Activated CD8-positive, alpha-beta T cell treated with anti-CD3 and anti-CD28 coated beads for 36 hours (primary cell): ENCODE data around the gene PRPF6. TPM values are rescaled to one million over a fixed set of nuclear protein-coding genes. Genes with fewer than 3 reads are reported as not detected.

Experiments
- ATAC-seq: fragments of 200-7000 bp; cut with Tn5 transposase; one replicate; pipeline ENCODE4 v1.10.0; 2021; ENCODE audit warnings: mild to moderate bottlenecking, moderate library complexity
- CTCF ChIA-PET: fragments of 350-600 bp; sonication (Branson Sonifier 250); formaldehyde crosslinking; loops from one replicate; lab custom pipeline; 2021; ENCODE audit warnings: antibody characterized with exemption; lab: Charles Lee
- POLR2A ChIA-PET: fragments of 350-600 bp; sonication (Branson Sonifier 250); formaldehyde crosslinking; loops from one replicate; lab custom pipeline; 2021; ENCODE audit warnings: antibody characterized with exemption; lab: Charles Lee
- DNase-seq: peaks from one replicate; pipeline ENCODE4 v3.0.0-alpha.2; 2020
- H3K27ac Mint-ChIP-seq: one replicate; pipeline ENCODE4 v1.8.0; 2021; ENCODE audit warnings: mild to moderate bottlenecking, mixed read lengths
- H3K27me3 Mint-ChIP-seq: one replicate; pipeline ENCODE4 v1.8.0; 2021; ENCODE audit warnings: mixed read lengths
- H3K36me3 Mint-ChIP-seq: one replicate; pipeline ENCODE4 v1.8.0; 2021; ENCODE audit warnings: low read depth, mixed read lengths
- H3K4me1 Mint-ChIP-seq: one replicate; pipeline ENCODE4 v1.8.0; 2021; ENCODE audit warnings: low read depth, mixed read lengths
- H3K4me3 Mint-ChIP-seq: one replicate; pipeline ENCODE4 v1.8.0; 2021; ENCODE audit warnings: mild to moderate bottlenecking, moderate library complexity, mixed read lengths
- H3K9me3 Mint-ChIP-seq: one replicate; pipeline ENCODE4 v1.8.0; 2021; ENCODE audit warnings: mixed read lengths
- intact Hi-C: fragments of 100-400 bp; cut with micrococcal nuclease; formaldehyde crosslinking; loops from one replicate; pipeline ENCODE4 v1.10.0; 2022
- total RNA-seq, 2 experiments: library from RNA; stranded (reverse); gene quantifications; one replicate each; pipeline ENCODE4 v1.2.3, GENCODE V29; 2021
- TF ChIP-seq, protein P1 (sequence below): fragments of 200-600 bp; IDR thresholded peaks from one replicate; pipeline ENCODE4 v1.8.0; 2022; ENCODE audit warnings: antibody characterized with exemption, mild to moderate bottlenecking

The PRPF6 gene
- total RNA-seq, 2 experiments from 2014 or later = 53.0 to 55.5 TPM

DNA sequence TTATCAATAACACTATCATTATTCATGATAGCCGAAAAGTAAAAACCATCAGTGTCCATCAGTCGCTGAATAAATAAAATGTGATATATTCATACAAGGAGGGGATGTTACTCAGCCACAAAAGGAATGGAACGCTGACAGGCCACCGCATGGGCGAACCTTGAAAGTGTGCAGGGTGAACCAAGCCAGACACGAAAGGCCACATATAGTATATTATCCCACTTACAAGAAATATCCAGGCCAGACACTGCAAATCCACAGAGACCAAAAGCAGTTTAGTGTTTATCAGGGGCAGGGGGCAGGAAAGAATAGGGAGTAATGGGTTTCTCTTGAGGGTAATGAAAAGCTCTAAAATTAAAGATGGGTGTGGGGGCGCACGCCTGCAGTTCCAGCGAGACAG lies 62.8 kb downstream of the PRPF6 start:
- DNase-seq (no peak), ATAC-seq (no peak)
- no peak overlapping the region for H3K27ac Mint-ChIP-seq
- peak overlapping the region; percentile 53 for H3K4me3 Mint-ChIP-seq
- H3K27me3 Mint-ChIP-seq = peaks cover 24% of the 10 kb centered on the region
- no peaks in the 10 kb centered on the region for H3K9me3 Mint-ChIP-seq
- H3K36me3 Mint-ChIP-seq = no peaks in the 10 kb centered on the region
- CTCF ChIA-PET = interaction anchor here (0.8 to 1.5 kb wide), 3 partner anchors 10 to 26 kb away, joined by 3 to 5 read pairs (median 3); no protein-coding TSS in a partner anchor
- intact Hi-C loops = no loop called here
- TF ChIP-seq, protein P1, sequence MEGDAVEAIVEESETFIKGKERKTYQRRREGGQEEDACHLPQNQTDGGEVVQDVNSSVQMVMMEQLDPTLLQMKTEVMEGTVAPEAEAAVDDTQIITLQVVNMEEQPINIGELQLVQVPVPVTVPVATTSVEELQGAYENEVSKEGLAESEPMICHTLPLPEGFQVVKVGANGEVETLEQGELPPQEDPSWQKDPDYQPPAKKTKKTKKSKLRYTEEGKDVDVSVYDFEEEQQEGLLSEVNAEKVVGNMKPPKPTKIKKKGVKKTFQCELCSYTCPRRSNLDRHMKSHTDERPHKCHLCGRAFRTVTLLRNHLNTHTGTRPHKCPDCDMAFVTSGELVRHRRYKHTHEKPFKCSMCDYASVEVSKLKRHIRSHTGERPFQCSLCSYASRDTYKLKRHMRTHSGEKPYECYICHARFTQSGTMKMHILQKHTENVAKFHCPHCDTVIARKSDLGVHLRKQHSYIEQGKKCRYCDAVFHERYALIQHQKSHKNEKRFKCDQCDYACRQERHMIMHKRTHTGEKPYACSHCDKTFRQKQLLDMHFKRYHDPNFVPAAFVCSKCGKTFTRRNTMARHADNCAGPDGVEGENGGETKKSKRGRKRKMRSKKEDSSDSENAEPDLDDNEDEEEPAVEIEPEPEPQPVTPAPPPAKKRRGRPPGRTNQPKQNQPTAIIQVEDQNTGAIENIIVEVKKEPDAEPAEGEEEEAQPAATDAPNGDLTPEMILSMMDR = no peak
- POLR2A ChIA-PET = interaction anchor here (1.0 to 1.4 kb wide), 2 partner anchors 17 to 30 kb away, joined by 3 to 4 read pairs; no protein-coding TSS in a partner anchor
- peaks cover 27% of the 10 kb centered on the region for H3K4me1 Mint-ChIP-seq

DNA sequence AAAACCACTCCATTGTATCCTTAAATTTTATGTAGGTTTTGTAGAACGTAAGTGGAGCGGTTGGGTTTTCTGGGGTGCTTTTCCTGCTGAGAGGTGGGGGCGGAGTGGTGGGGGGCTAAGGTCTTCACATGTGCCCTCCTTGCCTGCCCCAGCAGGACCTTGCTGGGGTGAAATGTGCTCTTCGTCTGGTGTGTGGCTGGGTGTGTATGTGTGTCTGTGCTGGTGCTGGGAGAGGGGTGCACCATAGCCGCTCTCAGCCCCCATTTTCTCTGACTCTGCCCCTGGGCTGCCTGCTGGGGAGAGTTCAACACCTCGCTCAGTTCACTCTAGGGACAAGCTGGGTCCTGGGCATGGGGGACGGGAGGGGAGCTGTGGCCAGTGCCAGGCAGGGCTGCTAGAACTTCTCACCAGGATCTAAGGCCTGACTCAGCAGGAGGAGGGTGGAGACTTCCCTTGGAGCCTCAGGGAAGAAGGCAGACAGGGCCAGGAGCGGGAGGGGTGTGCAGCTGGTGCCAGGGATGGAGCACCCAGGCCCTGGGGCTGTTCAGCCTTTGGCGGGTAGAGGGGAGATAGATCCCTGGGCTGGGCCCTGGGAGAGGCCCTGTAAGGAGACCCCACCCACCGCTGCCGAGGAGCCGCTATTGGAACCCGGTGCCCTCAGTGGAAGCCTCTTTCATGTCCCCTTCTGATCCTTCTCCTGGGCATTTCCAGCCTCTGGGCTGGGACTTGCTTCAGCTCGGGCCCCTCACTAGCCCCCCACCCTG lies 63.7 kb downstream of the PRPF6 start:
- Mint-ChIP-seq H3K36me3 (no peaks in the 10 kb centered on the region), H3K9me3 (no peaks in the 10 kb centered on the region), H3K4me1 (peaks cover 21% of the 10 kb centered on the region), H3K27me3 (peaks cover 26% of the 10 kb centered on the region), H3K27ac (no peak overlapping the region), H3K4me3 (no peak overlapping the region)
- intact Hi-C loops = no loop called here
- CTCF ChIA-PET = interaction anchor here (0.8 to 1.5 kb wide), 2 partner anchors 11 to 13 kb away, joined by 3 to 5 read pairs; no protein-coding TSS in a partner anchor
- DNase-seq = no peak
- TF ChIP-seq, protein P1 = no peak
- POLR2A ChIA-PET = interaction anchor here (0.8 to 1.1 kb wide), 3 partner anchors 12 to 31 kb away, joined by 3 read pairs; no protein-coding TSS in a partner anchor
- ATAC-seq = no peak

DNA sequence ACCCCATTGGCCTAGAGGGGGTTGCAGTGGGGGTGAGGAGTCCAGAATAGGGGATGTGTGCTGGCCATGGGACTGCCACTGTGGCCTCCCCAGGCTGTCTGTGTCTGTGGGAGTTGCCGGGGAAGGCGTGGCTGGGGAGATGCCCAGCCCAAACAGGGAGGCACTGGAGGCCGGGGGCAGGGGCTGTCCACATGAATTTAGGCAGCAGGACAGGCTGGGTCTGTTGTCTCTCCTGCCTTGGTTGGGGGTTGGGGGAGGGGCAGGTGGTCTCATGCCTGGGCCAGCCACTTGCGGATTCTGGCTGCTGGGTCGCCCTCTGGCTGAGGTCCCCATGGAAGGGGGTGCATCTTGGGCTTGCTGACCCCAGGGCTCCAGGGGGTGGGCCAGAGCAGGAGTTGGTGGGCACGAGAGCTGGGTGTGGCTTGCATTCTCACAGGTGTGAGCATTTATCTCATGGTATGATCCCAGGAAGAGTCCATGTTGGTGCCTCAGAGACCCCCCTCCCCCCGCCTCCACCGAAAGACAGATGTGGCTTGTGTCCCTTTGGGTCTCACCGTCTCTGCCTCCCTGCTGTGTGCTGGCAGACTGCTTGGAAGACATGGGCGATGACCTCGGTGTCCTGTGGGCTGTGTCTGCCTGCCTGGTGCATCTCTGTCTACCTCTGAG lies 64.5 kb downstream of the PRPF6 start:
- POLR2A ChIA-PET = interaction anchor here (0.8 to 2.0 kb wide), 3 partner anchors 7 to 13 kb away, joined by 3 to 7 read pairs (median 3); no protein-coding TSS in a partner anchor
- TF ChIP-seq, protein P1 = no peak
- ATAC-seq (no peak), DNase-seq (no peak)
- no peaks in the 10 kb centered on the region for H3K9me3 Mint-ChIP-seq
- peaks cover 16% of the 10 kb centered on the region for H3K4me1 Mint-ChIP-seq
- H3K27ac Mint-ChIP-seq = no peak overlapping the region
- H3K27me3 Mint-ChIP-seq = peaks cover 31% of the 10 kb centered on the region
- H3K36me3 Mint-ChIP-seq = no peaks in the 10 kb centered on the region
- CTCF ChIA-PET = no interaction called here
- no peak overlapping the region for H3K4me3 Mint-ChIP-seq
- intact Hi-C loops = no loop called here

DNA sequence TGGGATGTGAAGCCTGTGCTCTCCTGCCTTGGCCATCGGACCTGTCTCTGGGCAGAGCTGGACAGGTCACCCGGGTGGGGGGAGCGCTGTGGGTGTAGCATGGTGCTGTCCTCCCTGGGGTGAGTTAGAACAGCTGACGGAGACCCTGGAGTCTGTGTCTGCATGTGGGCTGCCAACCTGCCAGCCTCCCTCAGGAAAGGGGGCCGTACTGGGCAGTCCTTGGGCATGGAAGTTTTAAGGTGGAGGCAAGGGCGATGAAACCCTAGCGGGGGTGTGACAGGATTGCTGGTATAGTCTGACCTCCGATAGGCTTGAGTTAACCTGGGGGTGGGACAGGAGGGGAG lies 66.1 kb downstream of the PRPF6 start:
- POLR2A ChIA-PET = interaction anchor here (1.0 to 2.0 kb wide), 2 partner anchors 9 to 16 kb away, joined by 3 to 7 read pairs; partner anchors contain the start of gene TCEA2
- peaks cover 40% of the 10 kb centered on the region for H3K27me3 Mint-ChIP-seq
- H3K9me3 Mint-ChIP-seq = no peaks in the 10 kb centered on the region
- H3K4me1 Mint-ChIP-seq = peaks cover 12% of the 10 kb centered on the region
- no peak overlapping the region for H3K27ac Mint-ChIP-seq
- intact Hi-C loops = no loop called here
- DNase-seq (no peak), ATAC-seq (no peak)
- no peak overlapping the region for H3K4me3 Mint-ChIP-seq
- TF ChIP-seq, protein P1 = no peak
- no peaks in the 10 kb centered on the region for H3K36me3 Mint-ChIP-seq
- CTCF ChIA-PET = no interaction called here
